ENCODE measurements around the gene MUL1.

MUL1 gene

GRCh38 chr1:20538760-20539551 lies 31.0 kb upstream of the MUL1 start:
- Histone ChIP-seq H3K36me3 (ENCODE audit: control insufficient read depth in 2 of 2, insufficient read depth in 1 of 2, low read length in 2 of 2) (no peaks in the 10 kb centered on the region), H3K4me1 (ENCODE audit: control insufficient read depth, insufficient read depth, low read length) (no peaks in the 10 kb centered on the region), H3K27ac (ENCODE audit: extremely low read depth, low read depth, low read length) (no peak overlapping the region), H3K4me3 (ENCODE audit: low read depth, low read length) (no peak overlapping the region), H3K9me3 (ENCODE audit: control insufficient read depth, insufficient read depth, low read depth, low read length) (no peaks in the 10 kb centered on the region)
- TF ChIP-seq TRIM28 (IDR thresholded peaks at IDR 0.05; ENCODE audit: borderline replicate concordance, low read length) (no peak), ZNF214 (tag by site-specific recombination; IDR thresholded peaks at IDR 0.05; ENCODE audit: borderline replicate concordance) (no peak), ATF2 (tag by site-specific recombination; IDR thresholded peaks at IDR 0.05; ENCODE audit: low read depth) (no peak), ZNF549 (tag by site-specific recombination; IDR thresholded peaks at IDR 0.05) (no peak), ZNF132 (tag by site-specific recombination; IDR thresholded peaks at IDR 0.05; ENCODE audit: borderline replicate concordance) (no peak), ZBTB11 (tag by site-specific recombination; conservative IDR thresholded peaks at IDR 0.05; ENCODE audit: low read depth) (no peak), ZNF311 (tag by site-specific recombination; IDR thresholded peaks at IDR 0.05; ENCODE audit: borderline replicate concordance) (no peak), CTCF (tag by site-specific recombination; IDR thresholded peaks at IDR 0.05) (no peak), ZNF184 (tag by site-specific recombination; IDR thresholded peaks at IDR 0.05) (no peak), ZNF449 (tag by site-specific recombination; IDR thresholded peaks at IDR 0.05) (no peak), ZSCAN16 (tag by site-specific recombination; IDR thresholded peaks at IDR 0.05) (no peak), GLIS1 (tag by site-specific recombination; IDR thresholded peaks at IDR 0.05) (no peak), ZNF645 (tag by site-specific recombination; IDR thresholded peaks at IDR 0.05) (no peak), ZNF341 (tag by site-specific recombination; IDR thresholded peaks at IDR 0.05; ENCODE audit: low read depth) (no peak), ZNF37A (tag by site-specific recombination; IDR thresholded peaks at IDR 0.05) (no peak), GLI4 (tag by site-specific recombination; IDR thresholded peaks at IDR 0.05) (no peak), ZNF266 (tag by site-specific recombination; IDR thresholded peaks at IDR 0.05; ENCODE audit: low read depth) (no peak), ZNF248 (tag by site-specific recombination; IDR thresholded peaks at IDR 0.05) (no peak)
- CTCF ChIA-PET = interaction anchor here (0.5 to 1.6 kb wide), 6 partner anchors 22 to 272 kb away, joined by 3 to 7 read pairs (median 4); no protein-coding TSS in a partner anchor
- POLR2A ChIA-PET = interaction anchor here (0.7 kb wide), 1 partner anchor 95 kb away, joined by 3 read pairs; no protein-coding TSS in a partner anchor

Measured in HEK293 (cell line).